Ishikawa (cell line): ENCODE results near the gene SLC41A2.

ENCODE experiments used
- CEBPB ChIP-seq: IDR thresholded peaks from 2 replicates; pipeline ENCODE4 v1.6.1; 2012
- CREB1 ChIP-seq: IDR thresholded peaks from 2 replicates; pipeline ENCODE4 v1.6.1; 2012; ENCODE audit warnings: low read depth
- EGR1 ChIP-seq: IDR thresholded peaks from 2 replicates; pipeline ENCODE4 v1.6.1; 2012
- EP300 ChIP-seq: IDR thresholded peaks from 2 replicates; pipeline ENCODE4 v1.6.1; 2012; ENCODE audit warnings: borderline replicate concordance
- FOXM1 ChIP-seq: IDR thresholded peaks from 2 replicates; pipeline ENCODE4 v1.6.1; 2012; ENCODE audit warnings: low read depth, borderline replicate concordance
- MAX ChIP-seq: IDR thresholded peaks from 2 replicates; pipeline ENCODE4 v1.6.1; 2012
- NFIC ChIP-seq: IDR thresholded peaks from 2 replicates; pipeline ENCODE4 v1.6.1; 2012
- RAD21 ChIP-seq: IDR thresholded peaks from 2 replicates; pipeline ENCODE4 v1.6.1; 2012; ENCODE audit warnings: low read depth
- REST ChIP-seq: IDR thresholded peaks from 2 replicates; pipeline ENCODE4 v1.6.1; 2012; ENCODE audit warnings: low read depth, mild to moderate bottlenecking
- TAF1 ChIP-seq: IDR thresholded peaks from 2 replicates; pipeline ENCODE4 v1.6.1; 2012; ENCODE audit warnings: low read depth, mild to moderate bottlenecking
- TCF12 ChIP-seq: IDR thresholded peaks from 2 replicates; pipeline ENCODE4 v1.6.1; 2012; ENCODE audit warnings: low read depth
- TEAD4 ChIP-seq: IDR thresholded peaks from 2 replicates; pipeline ENCODE4 v1.6.1; 2012
- USF1 ChIP-seq: IDR thresholded peaks from 2 replicates; pipeline ENCODE4 v1.6.1; 2012
- YY1 ChIP-seq: IDR thresholded peaks from 2 replicates; pipeline ENCODE4 v1.6.1; 2012; ENCODE audit warnings: low read depth
- ZBTB7A ChIP-seq: IDR thresholded peaks from 2 replicates; pipeline ENCODE4 v1.6.1; 2012; ENCODE audit warnings: low read depth

Gene SLC41A2

GRCh38 chr12:104956870-104957718 lies 996 bp downstream of the SLC41A2 start:
- no peak for TF ChIP-seq CEBPB
- TF ChIP-seq USF1: no peak
- no peak for TF ChIP-seq EGR1
- no peak for TF ChIP-seq ZBTB7A
- no peak for TF ChIP-seq FOXM1
- TF ChIP-seq TCF12: no peak
- TF ChIP-seq RAD21: no peak
- TF ChIP-seq MAX: no peak
- no peak for TF ChIP-seq REST
- no peak for TF ChIP-seq EP300
- TF ChIP-seq TAF1: no peak
- no peak for TF ChIP-seq CREB1
- TF ChIP-seq YY1: no peak
- TF ChIP-seq NFIC: no peak

- TF ChIP-seq EGR1 (no peak), YY1 (no peak), CREB1 (no peak), RAD21 (no peak), TEAD4 (no peak), USF1 (no peak), NFIC (no peak), CEBPB (no peak), TCF12 (no peak), EP300 (no peak), REST (no peak), MAX (no peak), ZBTB7A (no peak), FOXM1 (no peak), TAF1 (no peak)
These were observed 2.4 kb downstream of the SLC41A2 start for GRCh38 chr12:104955703-104956102.

- TF ChIP-seq CREB1 (no peak), TCF12 (no peak), RAD21 (no peak), YY1 (no peak), TAF1 (no peak), TEAD4 (no peak), EP300 (no peak), CEBPB (no peak), REST (no peak), MAX (no peak), NFIC (no peak), FOXM1 (no peak), EGR1 (no peak), USF1 (no peak), ZBTB7A (no peak)
These were observed 4.8 kb downstream of the SLC41A2 start for GRCh38 chr12:104953323-104953722.

- TF ChIP-seq CREB1: no peak
- no peak for TF ChIP-seq EP300
- no peak for TF ChIP-seq MAX
- TF ChIP-seq REST: no peak
- TF ChIP-seq CEBPB: no peak
These were observed 5.3 kb downstream of the SLC41A2 start for GRCh38 chr12:104952816-104953215.
